Stimulated activated CD4-positive, alpha-beta T cell treated with anti-CD3 and anti-CD28 coated beads, Interleukin-4, amount 100 ng/mL, for 4 hours (primary cell): ENCODE results near the gene CFAP107.
"Not testable (repeated sequence)": the region's sequence is repeated elsewhere in the genome, so short reads cannot be mapped to it uniquely, and the experiment has no call there.

Source experiments
- DNase-seq, 2 experiments: peaks; one replicate each; pipeline ENCODE4 v3.0.0-alpha.2; 2020

CFAP107 gene

DNA sequence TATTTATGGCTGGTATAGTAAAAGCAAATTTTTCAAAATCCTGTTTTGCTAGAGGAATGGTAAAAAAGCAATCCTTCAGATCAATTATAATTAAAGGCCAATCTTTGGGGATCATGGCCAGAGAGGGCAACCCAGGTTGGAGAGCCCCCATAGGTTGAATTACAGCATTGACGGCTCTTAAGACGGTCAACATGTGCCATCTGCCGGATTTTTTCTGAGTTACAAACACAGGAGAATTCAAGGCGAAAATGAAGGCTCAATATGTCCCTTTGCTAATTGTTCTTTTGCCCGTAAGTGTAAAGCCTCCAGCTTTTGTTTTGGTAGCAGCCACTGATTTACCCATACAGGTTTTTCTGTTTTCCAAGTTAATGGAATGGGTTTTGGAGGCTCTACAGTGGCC lies 35.5 kb downstream of the CFAP107 start:
- DNase-seq: not testable (repeated sequence)

DNA sequence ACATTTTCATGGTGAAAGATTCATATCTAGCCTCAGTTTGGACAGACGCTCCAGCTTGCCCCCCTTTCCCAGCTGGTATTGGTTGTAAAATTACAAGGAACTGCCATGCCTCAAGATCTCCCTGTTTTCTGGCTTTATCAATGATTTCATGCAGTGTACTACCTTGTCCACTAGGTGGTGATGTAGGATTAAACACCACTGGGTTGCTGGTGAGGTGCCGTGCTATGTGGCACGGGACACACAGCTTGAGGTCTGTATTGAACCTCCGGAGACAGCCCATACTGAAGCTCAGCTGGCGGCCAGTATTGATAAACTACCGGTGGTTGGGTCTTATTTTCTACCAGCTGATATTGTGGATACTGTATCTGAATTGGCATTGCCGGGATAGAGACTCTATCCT lies 37.8 kb downstream of the CFAP107 start:
- DNase-seq: not testable (repeated sequence)

DNA sequence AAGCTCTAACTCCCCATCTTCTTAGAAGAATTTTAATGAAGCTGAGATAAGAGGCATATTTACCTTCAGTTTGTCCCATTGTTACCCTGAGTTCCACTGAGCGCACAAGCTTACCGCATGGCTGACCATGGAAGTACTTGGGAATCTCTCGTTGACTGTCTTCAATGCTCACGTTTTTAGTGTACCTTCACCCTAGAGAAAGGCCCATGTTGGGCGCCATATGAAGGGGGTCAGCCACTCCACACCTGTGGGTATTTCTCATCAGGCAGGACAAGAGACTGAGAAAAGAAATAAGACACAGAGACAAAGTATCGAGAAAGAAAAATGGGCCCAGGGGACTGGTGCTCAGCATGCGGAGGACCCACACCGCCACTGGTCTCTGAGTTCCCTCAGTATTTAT lies 38.7 kb downstream of the CFAP107 start:
- not testable (repeated sequence) for DNase-seq

DNA sequence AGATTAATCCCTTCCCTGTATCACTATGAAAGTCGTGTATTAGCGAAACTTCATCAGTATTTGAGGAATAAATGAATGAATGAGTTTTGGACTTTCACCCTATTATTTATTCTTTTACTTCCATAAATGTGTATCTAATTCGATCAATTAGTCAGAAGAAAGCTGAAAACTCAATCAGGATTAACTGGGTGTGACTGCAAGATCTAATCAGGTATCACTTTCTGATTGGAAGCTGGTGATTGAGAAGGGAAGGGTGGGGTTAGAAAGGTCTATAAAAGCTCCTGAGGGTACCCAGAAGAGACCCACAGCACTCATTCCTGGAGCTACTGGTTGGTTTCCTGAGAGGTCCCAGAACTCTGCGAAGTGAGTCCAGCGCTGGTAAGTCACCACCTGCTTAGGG lies 45.1 kb downstream of the CFAP107 start, which contains the start of gene PRAMEF1:
Gene PRAMEF1, plus strand, starts transcription at position 301 of the 400 bp plus-strand sequence. CDS start 1,831 bp downstream, outside the sequence.
- DNase-seq: not testable (repeated sequence)

DNA sequence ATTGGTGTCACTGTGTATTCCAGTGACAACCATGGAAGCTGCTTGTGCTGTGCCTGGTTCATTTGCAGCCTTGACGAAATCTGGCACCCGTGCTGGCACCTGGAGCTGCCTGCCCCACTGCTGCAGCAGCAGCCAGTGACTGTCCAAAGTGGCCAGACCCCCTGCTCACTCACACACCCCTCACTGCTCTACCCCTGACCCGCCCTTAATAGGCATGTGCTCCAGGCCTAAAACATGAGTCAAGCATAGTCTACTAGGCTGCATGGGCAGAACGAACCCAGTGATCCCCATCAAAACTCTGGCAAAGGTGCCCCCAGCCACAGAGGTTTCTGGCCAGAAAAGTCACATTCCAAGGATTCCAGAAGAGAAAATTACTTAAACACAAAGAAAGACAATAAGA lies 52.9 kb downstream of the CFAP107 start:
- no peak for DNase-seq

DNA sequence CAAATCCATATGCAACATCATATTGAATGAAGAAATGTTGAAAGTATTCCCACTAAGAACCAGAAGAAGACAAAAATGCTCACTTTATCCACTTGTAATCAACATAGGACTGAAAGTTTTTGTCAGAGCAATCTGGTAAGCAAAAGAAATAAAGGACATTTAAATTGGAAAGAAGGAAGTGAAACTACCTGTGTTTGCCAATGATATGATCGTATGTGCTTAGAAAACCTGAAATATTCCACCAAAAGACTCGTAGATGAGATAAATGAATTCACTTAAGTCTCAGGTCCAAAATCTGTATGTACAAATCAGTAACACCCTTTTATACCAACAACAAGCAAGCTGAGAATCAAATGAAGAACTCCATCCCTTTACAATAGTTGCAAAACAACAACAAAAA lies 53.7 kb downstream of the CFAP107 start:
- DNase-seq: no peak

DNA sequence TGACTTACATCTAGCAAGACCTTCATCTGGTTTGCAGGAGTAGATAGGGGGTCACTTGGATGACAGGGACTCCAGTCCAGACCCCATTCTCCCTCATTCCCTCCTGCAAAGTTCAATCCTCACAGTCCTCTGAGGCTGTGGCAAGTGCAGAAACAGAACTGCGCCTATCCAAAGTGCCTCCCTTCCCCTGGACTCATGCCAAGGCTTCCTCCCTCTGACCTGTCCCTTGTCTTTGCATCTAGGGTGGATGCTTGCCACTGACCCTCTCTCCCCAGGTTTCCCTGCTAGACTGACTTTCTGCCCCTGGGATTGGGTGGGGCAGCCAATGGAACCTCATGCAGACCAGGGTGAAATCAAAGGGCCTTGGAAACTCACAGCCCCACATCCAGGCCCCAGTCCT lies 63.9 kb downstream of the CFAP107 start:
- DNase-seq: no peak

DNA sequence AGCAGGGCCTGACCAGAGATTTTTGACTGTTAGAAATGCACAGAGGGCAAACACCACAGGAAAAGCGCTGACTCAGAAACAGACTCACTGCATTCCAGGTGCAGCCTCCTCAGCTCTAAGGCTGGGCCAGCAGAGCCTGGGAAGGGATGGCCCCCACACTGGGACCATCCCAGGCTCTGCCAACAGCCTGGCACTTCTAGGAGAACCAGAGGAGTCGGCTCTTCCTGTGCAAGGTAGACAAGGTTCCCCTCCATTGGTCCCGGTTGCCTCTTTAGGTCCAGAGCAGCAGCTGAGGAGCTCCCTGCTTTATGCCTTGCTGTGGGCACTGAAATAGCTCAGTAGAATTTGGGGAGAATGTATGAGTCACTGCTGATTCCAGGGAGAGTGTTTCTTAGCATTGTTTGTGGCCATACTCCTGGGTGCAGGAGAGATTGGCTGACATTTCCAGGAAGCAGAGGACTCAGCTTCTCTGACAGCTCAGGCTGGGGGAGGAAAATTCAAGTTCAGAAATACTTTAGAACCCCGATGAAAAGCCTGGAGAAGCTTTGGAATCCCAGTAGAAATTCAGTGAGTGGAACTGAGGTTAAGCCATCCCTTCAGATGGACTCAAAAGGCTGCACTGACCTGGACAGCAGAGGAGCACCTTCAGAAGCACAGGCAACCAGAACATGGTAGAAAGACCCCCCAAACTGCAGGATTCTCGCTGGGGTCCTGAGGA lies 64.8 kb downstream of the CFAP107 start:
- no peak for DNase-seq

DNA sequence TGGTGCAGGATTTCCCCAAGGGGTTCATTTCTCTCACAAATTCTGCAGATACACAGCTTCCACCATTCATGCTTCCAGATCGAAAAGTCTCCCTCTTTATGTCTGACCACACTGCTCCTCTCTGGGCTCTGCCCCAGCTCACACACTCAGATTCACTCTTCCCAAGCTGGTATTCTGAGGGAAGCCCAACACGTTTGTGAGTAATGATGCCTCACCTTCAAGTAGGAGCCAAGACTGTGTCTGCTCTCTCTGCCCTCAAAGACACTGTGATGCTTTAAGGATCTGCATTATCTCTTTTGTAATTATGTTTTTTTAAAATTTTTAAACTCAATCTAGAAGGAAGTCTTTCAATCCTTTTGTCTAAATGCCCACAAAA lies 65.4 kb downstream of the CFAP107 start:
- no peak for DNase-seq
